IPS-NIHi7 (cell line): Measurements from ENCODE around the gene KAT8.
"Not testable (repeated sequence)": the region's sequence is repeated elsewhere in the genome, so short reads cannot be mapped to it uniquely, and the experiment has no call there.

Experiments used
- DNase-seq: peaks from one replicate; pipeline ENCODE4 v3.0.0; 2012; ENCODE audit warnings: mixed read lengths; ENCODE audit errors: extremely low spot score

Gene KAT8

DNA sequence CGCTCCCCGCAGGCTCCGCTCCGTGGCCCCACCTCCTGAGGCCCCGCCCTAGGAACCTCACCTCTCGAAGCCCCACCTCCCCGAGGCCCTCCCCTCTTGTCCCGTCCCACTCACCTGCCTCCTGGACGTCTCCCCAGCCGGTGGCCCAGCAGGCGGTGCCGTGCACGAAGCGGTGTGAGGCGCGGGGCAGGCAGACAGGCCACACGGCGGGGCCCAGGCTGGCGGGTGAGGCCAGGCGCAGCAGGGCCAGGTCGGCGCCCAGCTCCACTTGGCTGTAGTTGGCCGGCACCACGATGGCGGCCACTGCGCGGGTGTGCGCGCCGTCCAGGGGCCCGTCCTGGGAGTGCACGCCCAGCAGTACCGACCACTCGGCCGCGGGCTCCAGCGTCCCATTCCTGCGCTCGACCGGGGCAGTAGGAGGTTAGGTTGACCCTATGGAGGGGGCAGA lies 30.8 kb downstream of the KAT8 start:
- DNase-seq = peak; percentile 71

- DNase-seq = no peak
Observed at GRCh38 chr16:31148896-31149295, 31.4 kb downstream of the KAT8 start.

GRCh38 chr16:31149332-31149731 lies 31.9 kb downstream of the KAT8 start:
- no peak for DNase-seq

DNA sequence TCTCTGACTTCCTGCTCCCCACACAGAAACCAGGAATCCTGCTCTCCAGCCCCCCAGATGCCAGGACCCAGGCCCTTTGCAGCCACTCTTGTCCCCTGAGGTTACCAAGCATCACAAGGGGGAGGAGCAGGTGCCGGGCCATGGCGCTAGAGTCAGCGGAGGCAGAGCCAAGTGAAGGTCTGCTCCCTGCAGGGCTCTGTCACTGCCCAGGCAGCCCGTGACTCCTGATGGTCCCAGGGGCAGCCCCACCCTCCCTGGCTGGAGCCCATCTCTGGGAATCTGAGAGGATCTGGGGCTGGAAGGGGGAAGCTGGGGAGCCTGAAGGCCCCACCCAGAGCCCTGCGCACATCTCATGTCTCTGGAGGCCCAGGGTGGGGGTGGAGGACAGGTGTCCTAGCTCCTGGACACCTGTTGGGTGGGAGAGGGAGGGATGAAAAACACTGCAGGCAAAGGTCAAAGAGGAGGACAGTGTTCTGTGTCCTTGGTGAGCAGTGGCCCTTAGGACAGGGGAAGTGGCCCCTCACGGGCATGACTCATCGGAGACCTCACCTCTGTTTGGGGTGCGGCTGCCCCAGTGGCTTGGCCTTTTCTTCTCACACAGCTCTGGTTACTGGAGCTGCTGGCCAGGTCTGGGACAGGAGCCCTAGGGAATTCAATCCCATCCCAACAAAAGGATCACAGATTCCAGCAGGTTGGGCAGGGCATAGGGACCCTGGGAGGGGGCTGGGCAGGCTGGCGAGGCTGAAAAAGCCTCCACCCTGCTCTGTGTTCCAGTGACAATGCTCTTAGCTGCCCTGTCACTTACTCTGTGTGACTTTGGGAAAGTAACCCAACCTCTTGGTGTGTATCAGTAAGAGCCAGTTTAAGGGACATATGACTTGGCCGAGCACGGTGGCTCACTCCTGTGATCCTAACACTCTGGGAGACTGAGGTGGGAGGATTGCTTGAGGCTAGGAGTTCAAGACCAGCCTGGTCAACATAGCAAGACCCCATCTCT lies 32.7 kb downstream of the KAT8 start, which contains the start of gene PRSS36:
Gene PRSS36 (minus strand): TSS at position 173 of the 997 bp plus-strand sequence. CDS start 31 bp downstream, at position 142.
- DNase-seq = no peak

DNA sequence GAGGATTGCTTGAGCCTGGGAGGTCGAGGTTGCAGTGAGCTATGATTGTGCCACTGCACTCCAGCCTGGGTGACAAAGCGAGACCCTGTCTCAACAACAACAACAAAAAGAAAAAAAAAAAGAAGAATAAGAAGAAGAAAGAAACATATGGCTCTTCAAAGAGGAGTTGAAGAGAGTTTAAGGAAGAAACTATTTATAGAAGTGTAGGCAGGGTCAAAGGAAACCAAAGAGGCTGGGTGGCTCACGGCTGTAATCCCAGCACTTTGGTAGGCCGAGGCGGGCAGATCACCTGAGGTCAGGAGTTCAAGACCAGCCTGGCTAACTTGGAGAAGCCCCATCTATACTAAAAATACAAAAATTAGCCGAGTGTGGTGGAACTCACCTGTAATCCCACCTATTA lies 33.5 kb downstream of the KAT8 start:
- DNase-seq = not testable (repeated sequence)

DNA sequence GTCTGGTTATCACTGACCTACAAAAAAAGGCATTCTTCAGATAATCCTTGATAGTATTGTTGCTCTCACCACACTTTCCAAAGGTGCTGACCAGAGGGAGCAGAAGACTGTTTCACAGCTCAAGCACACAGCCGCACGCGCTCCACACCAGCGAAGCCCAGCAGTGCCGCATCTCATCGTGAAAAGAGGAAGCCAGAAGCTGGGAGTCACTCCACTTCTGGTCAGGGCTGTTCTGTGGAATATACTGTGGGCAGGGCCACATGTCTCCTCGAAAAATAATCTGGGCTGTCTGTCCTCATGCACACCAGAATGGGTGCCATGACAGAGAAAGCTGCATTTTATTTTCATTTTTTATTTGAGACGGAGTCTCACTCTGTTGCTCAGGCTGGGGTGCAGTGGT lies 39.7 kb downstream of the KAT8 start:
- DNase-seq = no peak

GRCh38 chr16:31167315-31167714 lies 49.9 kb downstream of the KAT8 start:
- no peak for DNase-seq

DNA sequence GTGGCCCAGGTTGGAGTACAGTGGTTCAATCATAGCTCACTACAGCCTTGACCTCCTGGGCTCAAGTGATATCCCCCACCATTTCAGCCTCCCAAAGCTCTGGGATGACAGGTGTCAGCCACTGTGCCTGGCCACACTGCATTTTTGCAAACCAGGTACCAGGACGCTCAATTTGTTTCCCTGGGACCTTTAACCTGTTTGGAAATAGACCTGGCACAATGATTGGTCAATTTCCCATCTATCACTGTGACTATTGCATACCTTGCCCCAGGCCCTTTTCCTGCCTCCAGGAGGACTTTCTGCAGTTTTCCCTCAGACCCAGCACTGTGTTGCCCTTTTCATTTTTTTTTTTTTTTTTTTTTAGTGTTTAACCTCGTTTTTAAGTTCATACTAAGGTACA lies 51.4 kb downstream of the KAT8 start:
- DNase-seq = no peak

GRCh38 chr16:31170048-31170447 lies 52.6 kb downstream of the KAT8 start:
- not testable (repeated sequence) for DNase-seq

DNA sequence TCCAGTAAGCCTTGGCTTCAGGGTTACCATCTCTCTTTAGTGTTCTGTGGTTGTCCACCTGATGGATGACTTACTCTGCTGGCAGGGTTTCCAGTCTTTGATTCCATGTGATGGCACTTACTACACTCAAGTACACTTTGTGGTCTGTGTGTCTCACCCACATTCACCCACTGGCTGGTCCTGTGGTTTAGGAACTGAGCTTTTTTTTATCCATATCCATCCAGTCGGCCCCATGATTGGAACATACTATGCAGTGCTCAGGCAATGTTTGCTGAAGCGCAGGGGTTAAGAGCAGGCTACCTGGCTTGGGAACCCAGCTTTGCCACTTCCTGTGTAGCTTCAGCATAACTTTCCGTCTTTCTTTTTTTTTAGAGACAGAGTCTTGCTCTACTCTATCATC lies 59.7 kb downstream of the KAT8 start:
- DNase-seq = no peak

DNA sequence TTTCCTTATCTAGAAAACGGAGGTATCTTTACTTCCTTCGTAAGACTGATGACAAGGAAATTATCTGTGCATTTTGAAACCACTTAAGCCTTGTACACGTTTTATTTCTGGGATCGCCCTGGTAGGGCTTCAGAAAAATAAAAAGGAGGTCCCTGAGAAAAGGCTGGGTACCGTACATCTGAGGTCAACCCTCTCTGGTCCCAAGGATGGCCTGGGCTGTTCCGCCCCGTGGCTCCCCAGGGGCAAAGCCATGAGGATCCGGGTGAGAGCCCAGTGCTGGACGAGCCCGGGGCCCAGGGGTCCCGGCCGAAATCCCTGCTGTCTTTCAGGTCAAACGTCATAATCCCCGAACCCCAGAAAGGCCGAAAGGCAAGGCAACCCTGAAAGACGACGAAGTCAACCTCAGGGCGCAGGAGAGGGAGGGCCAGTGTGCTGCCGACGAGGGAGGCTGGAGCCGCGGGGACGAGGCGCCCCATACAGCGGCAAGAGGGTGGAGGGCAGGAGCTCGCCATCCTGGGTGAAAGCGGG lies 61.8 kb downstream of the KAT8 start:
- DNase-seq = no peak

DNA sequence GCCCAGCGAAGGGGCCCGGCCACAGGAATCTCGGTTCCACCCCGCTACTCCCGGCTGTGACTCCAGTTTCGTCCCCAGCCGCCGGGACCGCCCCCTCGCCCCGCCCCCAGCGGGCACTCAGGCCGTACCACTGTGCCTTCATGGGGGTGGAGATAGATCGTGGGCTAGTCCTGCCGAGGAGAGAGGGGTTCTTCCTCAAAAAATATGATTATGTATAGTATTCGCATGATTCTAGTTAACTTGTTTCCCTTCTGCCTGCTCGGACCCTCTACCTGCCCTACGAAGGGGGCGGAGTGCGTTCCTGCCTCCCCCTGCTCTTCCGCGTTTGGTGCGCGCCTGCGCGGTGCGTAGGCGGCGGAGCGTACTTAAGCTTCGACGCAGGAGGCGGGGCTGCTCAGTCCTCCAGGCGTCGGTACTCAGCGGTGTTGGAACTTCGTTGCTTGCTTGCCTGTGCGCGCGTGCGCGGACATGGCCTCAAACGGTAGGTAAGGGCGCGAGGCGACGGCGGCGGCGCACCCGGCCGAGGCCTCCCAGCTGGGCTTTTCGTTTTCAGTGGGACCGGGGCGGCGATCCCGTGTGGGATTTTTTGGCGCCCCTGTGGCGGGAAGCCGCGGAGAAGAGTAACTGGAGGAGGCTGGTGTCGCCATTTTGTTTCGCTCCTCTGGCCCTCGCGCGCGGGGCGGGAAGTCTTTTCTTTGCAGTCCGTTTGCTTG lies 62.4 kb downstream of the KAT8 start, which contains the start of gene FUS:
Gene FUS (plus strand): TSS at position 393 of the 713 bp plus-strand sequence. CDS start 76 bp downstream, at position 469.
- peak; percentile 93 for DNase-seq
